Skin of body (tissue), 2 donors: ENCODE data around the gene GNA12. TPM values are rescaled to one million over a fixed set of nuclear protein-coding genes. Genes with fewer than 3 reads are reported as not detected.

Experiments
- DNase-seq: peaks from one replicate; lab custom pipeline; 2025; lab: John Stamatoyannopoulos, UW
- total RNA-seq: library from RNA; depleted of rRNA; stranded (reverse); fragments of >200 nt; gene quantifications from one replicate; pipeline ENCODE4 v1.2.3, GENCODE V29; 2014

Gene GNA12
- total RNA-seq, 1 donor from 2014 or later: 10.8 TPM

GRCh38 chr7:2715341-2716231 is 128.5 kb downstream of the GNA12 start:
- peak; percentile 14 for DNase-seq

- no peak for DNase-seq
These were observed 129.5 kb downstream of the GNA12 start for GRCh38 chr7:2714636-2715035.

- no peak for DNase-seq
These were observed 130.1 kb downstream of the GNA12 start for GRCh38 chr7:2713978-2714377.

DNA sequence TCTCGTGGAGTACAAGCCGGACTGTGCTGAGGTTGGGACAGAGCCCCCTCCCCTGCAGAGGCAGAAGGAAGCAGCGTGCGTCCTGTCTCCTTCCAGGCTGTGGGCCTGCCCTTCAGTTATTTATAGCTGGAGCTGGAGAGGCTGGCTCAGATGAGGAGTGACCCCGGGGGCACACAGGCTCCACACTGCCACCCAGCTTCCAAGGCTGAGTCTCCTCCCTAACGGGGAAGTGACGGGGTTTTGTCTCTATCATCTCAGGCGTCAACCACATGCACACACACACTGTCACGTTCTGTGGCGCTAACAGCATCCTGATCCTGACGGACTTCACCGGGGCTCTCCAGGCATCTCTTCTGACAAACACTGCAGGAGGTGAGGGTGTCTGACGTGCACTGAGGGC is 130.7 kb downstream of the GNA12 start:
- peak; percentile 22 for DNase-seq

- DNase-seq: no peak
These were observed 132.0 kb downstream of the GNA12 start for GRCh38 chr7:2711895-2712675.

DNA sequence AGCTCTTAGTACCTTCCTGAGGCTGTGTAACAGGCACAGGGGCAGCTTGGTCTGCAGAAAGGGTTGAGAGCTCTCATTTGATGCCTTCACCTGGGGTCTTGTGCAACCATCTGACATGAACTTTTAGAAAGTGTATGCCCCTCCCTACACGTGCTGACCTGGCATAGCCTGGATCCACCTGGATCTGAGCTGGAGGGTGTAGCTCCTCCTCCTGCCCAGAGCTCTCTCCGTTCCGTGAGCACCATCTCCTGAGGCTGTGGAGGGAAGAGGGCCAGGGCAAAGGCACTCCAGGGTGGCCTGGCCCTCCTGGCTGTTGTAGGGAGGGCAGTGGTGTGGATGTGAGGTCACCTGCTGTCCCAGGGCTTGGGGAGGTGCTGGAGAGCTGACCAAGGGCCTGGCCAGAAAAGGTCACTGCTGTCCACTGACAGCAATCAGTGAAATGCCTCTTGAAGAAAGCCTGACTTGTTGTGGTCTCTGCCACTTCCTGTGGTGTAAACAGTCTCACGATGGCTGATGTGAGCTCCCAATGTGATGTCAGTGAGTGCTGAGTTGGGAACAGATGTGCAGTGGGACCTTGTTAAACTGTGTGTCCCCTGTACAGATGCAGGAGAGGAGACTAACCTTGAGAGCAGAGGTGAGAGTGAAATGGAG is 133.1 kb downstream of the GNA12 start:
- DNase-seq: no peak

DNA sequence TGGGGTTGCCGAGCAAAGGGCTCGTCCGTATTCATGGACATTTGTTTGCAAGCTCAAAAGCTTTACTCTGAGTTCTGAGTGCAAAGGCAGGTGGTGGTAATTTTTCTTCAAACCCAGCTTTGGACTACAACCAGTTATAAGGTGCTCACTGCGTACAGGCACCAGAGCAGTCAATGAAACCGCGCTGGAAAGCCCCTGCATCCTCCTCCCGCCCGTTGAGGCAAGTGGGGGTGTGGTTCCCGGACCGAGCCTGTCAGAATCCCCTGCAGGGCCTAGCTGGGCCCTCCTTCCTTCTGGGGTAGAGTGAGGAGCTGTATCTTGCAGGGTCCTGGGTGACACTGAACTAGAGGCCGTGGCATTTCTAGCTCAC is 133.8 kb downstream of the GNA12 start:
- no peak for DNase-seq

- DNase-seq: no peak
These were observed 134.4 kb downstream of the GNA12 start for GRCh38 chr7:2709553-2710285.

DNA sequence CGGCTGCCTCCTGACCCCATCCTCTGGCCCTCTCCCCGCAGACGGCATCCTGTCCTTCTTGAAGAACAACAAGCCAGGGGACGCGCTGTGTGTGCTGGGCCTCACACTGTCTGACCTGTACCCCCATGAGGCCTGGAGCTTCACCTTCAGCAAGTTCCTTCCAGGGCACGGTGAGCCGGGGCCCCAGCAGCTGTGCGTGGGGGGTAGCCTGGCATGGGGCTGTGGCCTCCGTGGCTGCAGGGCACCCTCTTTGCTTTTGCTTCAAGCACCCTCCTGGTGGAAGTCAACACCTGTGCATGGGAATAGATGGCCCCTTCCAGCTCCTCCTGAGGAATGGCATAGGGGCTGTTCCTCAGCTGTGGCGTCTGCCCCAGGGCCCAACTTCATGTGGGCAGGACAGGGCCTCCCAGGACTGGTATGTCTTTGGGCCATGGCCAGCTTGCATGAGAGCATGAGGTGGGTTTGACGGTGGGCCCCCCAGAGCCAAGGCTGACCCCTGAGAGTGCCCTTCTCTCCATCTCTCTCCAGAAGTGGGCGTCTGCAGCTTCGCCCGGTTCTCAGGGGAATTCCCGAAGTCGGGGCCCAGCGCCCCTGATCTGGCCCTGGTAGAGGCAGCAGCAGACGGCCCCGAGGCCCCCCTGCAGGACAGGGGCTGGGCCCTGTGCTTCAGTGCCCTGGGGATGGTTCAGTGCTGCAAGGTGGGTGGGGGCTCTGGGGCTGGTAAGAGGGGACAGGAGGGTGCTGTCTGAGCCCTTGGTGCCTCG is 135.4 kb downstream of the GNA12 start:
- no peak for DNase-seq

DNA sequence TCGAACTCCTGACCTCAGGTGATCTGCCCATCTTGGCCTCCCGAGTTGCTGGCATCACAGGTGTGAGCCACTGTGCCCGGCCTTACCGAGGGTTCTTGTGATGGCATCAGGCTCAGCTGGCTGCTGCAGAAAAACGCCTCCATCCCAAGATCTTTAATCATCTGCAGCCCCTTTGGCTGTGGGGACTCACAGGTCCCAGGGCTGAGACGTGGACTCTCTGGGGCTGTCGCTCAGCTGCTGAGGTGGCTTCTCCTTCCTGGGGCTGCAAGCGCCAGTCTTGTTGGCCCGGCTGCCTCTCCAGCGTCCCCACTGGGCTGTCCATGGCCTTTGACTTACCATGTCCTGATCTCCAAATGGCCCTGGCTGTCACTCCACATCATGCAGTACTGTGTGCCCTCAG is 136.1 kb downstream of the GNA12 start:
- no peak for DNase-seq

- no peak for DNase-seq
These were observed 136.6 kb downstream of the GNA12 start for GRCh38 chr7:2707481-2707880.

GRCh38 chr7:2706685-2707126 is 137.4 kb downstream of the GNA12 start:
- DNase-seq: no peak

GRCh38 chr7:2705371-2706096 is 138.6 kb downstream of the GNA12 start:
- no peak for DNase-seq

DNA sequence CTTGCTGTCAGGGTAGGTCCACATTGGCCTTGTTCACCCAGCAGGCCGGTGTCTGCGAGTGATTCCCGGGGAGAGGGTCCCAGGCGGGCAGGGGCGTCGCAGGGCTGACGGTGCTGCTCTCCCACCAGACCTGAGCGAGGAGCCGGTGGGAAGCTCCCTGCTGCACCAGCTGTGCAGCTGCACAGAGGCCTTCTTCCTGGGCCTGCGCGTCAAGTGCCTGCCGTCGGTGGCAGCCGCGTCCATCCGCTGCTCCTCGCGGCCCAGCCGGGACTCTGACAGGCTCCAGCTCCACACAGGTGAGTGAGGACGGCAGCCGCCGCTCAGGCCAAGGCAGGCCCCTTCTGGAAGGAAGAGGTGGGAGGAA is 141.5 kb downstream of the GNA12 start:
- DNase-seq: no peak

DNA sequence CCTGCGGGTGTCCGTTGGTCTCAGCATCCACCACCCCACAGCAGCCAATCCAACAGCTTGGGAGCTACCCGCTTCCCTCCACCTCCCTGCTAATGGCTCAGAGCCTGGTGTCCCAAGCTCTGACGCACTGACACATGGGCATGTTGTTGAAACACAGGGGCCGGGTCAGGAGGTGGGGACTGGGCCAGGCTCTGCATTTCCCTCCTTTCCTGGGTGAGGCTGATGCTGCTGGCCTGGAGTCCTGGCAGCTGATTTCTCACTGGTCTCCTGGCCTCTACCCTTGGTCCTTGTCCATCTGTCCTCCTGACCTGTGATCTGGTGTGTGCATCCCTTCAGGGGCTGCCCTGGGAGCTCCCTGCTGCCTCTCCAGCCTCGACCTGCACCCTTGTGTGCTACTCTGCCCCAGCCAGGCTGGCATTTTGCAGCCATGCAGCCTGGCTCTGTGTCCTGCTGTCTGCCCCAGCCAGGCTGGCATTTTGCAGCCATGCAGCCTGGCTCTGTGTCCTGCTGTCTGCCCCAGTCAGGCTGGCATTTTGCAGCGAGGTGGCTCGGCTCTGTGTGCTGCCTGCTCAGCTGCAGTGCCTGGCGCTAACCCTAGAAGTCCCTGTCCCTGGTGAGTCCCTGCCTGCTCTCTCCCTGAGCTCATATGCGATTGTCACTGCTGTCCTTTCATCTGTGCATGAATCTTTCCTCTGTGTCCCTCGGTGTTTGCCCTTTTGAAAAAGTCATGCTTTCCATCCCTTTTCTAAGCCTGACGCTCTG is 142.1 kb downstream of the GNA12 start:
- no peak for DNase-seq

DNA sequence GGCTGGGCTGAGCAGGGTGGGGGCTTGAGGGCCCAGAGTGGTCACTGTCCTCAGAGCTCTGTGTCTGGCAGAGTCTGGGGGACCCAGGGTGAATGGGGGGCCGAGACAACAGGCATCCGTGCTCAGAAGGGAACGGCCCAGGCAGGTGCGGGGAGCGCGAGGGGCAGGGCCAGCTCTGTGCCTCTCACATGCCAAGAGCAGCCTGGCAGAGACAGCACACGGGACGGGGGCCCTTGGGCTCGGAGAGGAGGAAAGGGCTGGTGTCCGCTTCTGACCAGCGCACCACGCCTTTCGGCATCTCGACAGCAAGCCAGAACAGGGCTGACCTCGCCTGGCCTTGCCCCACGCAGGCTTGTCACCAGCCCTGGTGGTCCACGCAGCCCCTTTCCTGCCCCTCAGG is 142.7 kb downstream of the GNA12 start:
- DNase-seq: no peak

- no peak for DNase-seq
These were observed 143.8 kb downstream of the GNA12 start for GRCh38 chr7:2700141-2700850.

GRCh38 chr7:2699289-2699620 is 144.9 kb downstream of the GNA12 start:
- no peak for DNase-seq
